GM21528 (cell line): ENCODE measurements around the gene PPP1R37.

ENCODE experiments used
- ATAC-seq: cut with Tn5 transposase; IDR thresholded peaks from one replicate; pipeline ENCODE4 v1.9.1; 2021; ENCODE audit warnings: mild to moderate bottlenecking, moderate library complexity; ENCODE audit not compliant: unreplicated experiment, low FRiP score

PPP1R37 gene

DNA sequence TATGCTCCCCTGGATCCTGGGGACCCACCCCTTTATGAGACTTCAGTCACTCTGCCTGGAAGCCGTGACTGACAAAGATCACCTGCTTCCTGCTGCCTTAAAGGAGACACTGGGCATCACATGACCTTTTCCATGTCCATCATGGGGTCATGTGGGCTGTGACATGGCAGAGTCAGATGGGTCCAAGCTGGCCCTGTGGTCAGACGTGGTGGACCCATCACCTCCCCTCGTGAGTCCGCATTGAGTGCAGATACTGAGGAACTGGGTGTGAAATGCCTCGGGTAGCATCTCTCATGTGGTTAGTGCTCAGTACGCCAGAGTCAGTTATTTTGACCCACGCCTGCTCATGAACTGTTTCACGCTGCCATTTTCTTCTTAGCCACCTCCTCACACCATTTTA lies 40.7 kb downstream of the PPP1R37 start:
- ATAC-seq = no peak

DNA sequence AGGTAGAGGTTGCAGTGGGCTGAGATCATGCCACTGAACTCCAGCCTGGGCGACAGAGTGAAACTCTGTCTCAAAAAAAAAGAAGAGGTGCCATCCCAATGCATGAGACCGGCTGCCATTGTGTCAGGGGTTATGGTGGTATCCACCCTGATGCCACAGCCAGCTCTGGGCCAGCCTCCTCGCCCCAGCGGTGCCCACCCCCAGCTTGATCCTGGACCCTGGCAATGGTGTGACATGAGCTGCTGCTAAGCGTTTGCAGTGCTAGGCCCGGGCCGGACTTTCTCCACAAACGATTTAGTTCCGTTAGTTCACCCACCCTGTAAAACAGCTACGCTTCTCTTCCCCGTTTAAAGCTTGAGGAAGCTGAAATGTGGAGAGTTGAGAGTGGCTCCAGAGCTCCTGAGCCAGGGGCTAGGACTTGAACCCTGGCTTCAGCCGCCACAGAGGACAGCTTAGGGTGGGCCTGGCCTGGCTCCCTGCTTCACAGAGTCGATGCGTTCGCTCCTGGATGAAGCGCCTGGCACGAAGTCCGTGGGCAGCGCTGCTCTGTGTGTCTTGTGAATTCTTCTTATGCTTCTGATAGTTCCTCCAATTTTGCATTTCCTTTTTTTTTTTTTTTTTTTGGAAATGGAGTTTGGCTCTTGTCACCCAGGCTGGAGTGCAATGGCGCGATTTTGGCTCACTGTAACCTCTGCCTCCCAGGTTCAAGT lies 42.4 kb downstream of the PPP1R37 start:
- no peak for ATAC-seq

DNA sequence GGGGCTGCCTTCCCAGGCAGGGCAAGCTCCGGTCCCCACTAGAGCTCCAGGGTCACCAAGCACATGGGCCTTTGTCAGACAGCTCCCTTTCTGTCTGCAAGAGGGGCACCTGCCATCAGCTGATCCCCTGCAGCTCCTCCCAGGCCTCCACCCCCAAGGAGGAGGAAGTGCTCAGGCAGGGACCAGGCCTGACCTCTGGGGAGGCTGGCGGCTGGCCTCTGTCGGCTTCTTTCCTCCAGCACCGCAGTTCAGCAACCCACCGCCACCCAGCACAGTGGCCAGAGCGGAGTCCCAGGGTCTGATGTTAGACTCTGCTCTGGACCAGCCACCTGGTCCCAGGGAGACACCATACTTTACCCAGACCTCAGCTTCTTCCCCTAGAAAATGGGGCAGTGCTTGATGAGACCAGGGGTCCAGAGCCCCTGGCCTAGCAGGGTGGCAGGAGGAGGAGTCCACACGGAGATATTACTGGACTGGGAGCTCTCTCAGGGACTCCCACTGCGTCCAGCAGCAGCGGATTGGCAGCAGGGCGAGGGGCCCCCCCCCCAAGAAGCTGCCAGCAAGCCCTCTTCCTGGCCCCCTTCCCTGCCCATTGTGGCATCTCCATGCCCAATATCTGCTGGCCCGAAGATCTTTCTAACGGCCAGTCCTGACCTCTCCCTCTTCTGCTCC lies 43.7 kb downstream of the PPP1R37 start:
- peak; percentile 5 for ATAC-seq

DNA sequence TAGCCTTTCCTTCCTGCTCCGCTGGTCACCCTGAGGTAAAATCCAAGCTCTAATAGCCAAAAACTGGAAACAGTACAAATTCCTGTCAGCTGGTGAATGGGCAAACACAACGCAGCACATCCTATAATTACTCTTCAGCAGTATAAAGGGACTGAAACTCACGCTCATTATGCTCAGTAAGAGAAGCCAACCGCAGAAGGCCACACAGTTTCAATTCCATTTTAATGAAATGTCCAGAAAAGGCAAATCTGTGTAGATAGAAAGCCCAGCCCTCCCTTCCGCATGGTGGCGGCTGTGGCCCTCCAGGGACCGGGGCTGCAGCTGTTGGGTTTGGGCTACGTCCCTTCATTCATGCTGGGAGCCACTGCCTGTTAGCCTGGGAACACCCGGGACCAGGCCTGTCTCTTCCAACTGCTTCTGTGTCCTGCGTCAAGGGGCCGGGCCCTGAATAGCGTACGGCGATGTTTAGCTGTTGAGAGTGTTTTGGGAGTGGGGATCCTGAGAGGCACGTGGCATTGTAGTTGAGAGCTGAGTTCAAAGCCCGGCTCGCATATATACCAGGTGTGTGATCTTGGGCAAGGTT lies 44.3 kb downstream of the PPP1R37 start:
- ATAC-seq = peak; percentile 55

DNA sequence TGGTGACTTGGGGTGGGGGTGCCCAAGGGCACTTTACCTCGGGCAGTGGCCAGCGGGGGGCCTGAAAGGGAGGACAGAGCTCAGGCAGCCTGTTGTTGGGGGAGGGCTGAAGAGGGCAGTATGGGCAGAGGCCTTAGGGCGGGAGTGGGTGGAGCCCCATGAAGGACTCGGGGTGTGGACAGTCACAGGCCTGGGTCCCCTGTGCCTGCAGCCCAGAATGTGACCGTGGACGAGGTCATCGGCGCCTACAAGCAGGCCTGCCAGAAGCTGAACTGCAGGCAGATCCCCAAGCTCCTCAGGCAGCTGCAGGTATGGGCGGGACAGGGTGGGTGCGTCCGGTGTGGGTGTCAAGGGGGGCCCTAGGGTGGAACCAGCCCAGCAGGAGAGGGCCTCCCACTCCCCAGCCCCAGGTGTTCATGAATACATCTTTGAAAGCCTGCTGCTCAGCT lies 45.3 kb downstream of the PPP1R37 start:
- no peak for ATAC-seq

DNA sequence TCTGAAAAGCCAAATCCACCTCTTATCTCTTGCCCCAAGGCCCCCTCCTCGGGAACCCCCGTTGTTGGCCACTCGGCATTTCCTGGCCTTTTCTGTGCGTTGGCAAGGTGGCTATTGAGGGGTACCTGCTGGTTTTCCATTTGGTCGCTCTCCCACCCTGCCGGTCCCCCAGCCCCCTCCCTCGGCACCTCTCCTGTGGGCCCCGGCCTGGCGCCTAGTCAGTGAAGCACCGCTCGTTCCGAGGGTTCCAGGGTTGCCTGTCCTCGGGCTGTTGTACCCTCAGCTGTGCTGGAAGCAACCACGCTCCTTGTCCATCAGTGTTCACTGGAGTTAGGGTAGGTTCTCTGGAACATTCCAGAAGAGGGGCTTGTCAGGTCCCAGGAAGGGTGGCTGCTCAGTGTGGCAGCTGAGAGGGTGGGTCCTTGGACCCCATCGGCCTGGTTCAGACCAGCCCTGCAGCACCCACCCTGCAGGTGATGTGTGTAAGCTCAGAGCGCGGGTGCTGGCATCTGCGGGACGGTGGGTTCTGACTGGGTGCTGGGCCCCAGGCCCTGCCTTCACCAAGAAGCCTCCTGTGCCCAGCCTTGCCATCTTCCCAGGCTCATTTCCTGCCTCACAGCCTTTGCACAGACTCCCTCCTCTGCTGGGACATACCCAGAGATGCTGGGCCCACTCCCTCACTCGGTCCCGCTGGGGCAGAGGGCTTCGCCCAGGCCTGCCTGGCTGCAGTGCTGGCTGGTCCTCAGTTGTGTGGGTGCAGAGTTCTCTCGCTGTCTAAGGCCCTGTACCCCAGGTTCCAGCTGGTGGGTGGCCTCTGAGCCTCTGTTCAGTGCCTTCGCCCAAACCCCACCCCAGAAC lies 46.5 kb downstream of the PPP1R37 start:
- ATAC-seq = no peak

DNA sequence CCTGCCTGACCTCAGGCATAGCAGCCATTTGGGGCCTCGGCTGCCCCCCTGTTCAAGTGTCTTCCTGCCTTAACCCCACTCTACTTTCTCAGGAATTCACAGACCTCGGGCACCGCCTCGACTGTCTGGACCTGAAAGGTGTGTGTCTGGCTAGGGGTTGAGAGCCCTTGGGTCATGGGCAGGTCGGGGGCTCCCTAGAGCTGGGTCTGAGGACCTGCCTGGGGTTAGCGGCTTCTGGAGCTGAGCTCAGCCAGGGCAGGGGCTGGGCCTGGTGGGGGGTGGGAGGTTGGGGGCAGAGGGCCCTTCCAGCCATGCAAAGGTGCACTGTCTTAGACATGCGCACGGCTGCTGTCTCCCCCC lies 47.1 kb downstream of the PPP1R37 start:
- no peak for ATAC-seq

DNA sequence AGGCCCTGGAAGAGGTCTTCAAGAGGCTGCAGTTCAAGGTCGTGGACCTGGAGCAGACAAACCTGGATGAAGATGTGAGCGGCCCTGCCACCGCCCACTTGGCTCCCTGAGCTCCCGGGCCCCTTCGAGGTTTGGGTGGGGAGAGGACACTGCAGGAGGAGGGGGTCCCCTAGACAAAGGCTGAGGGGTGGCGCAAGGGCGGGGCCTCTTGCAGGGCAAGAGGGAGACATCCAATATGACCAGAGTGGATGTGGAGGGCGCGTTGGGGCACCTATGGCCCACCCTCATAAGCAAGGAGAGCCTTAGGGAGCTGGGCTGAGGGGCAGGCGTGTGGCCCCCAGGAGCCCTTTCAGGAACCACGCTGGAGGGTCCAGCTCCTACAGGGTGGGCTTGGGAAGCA lies 47.6 kb downstream of the PPP1R37 start:
- ATAC-seq = no peak

DNA sequence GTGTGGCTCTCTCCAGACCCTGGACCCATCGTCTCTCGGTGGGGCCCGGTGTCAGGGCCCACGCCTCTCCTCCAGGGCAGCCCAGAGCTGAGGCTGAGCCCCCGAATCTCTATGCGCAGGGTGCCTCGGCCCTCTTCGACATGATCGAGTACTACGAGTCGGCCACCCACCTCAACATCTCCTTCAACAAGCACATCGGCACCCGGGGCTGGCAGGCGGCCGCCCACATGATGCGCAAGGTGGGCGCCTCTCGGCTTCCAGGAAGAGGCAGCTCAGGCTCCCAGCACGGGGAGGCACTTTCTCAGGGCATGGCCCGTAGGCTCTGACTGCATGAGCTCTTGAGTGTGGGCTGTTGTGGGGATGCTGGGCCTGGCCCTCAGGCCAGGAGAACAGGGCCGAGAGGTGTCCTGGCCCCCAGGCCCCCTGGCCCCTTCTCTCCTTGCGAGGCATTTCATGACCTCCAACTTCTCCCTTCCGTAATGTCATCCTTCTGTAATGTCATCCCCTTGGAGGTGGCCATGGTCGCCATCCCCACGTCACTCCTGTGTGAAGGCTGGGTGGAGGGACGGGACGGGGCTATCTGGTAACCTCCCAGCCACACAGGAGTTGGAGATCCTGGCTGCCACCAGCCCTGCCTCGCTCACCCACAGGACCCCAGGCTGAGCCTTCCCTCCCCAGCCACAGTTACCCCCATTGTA lies 48.4 kb downstream of the PPP1R37 start:
- ATAC-seq = no peak

DNA sequence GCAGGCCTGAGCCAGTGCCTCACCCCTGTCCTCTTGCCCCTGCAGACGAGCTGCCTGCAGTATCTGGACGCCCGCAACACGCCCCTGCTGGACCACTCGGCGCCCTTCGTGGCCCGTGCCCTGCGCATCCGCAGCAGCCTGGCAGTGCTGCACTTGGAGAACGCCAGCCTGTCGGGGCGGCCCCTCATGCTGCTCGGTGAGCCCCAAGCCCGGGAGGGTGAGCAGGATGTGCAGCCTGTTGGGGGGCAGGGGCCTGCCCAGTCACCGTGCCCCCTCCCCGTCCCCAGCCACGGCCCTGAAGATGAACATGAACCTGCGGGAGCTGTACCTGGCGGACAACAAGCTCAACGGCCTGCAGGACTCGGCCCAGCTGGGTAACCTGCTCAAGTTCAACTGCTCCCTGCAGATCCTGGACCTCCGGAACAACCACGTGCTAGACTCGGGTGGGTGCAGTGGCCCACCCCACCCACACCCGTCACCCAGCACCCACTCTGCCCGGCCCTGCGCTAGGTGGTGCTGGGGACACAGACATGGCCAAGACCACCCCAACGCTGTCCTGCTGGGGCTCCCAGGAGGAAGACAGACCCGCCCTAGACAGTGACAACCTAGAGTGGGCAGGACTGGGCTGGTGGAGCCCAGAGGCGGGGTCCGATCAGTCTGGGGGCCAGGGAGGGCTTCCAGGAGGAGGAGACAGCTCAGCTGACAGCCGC lies 49.2 kb downstream of the PPP1R37 start:
- no peak for ATAC-seq

DNA sequence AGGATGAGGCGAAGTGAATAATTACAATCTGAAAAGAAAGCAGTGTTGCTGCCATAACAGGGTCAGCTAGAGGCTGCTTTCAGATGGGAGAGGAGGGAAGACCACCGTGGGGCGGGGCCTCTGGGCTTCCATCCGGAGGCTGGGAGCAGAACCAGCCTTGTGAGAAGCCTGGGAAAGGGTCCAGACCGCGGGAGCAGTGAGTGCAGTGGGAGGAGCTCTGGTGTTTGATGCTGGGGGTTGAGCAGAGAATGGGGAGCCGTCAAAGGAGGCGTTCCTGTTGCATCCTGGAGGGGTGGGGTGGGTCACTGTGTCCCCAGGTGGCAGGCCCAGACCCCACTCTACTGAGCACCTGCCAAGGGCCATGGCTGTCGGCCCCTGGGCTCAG lies 49.7 kb downstream of the PPP1R37 start:
- ATAC-seq = no peak

DNA sequence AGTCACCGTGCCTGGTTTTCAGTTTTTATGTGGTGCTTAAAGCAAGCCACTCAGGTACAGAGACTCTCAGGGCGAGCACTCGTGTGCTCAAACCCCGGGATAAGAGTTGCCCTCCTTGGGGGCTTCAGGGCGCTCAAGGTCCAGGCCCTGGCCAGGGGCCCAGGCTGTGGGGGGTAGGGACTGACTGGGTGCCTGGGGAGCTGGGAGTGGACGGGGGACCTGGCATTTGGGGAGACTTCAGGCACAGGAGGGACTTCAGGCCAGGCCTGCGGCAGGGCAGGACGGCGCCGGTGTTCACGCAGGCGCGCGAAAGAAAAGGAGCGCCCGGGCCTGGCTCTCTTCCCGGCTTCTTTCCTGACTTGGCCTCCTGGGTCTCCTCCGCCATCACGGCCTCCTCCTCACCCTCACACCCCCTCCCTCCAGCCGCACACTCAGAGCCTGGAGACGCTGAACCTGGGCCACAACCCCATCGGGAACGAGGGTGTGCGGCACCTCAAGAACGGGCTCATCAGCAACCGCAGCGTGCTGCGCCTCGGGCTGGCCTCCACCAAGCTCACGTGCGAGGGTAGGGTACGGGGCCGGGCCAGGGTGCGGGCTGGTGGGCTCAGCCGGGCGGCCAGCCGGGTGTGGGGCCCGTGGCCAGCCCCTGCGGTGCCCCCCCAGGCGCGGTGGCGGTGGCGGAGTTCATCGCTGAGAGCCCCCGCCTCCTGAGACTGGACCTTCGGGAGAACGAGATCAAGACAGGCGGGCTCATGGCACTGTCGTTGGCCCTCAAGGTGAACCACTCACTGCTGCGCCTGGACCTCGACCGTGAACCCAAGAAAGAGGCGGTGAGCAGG lies 51.7 kb downstream of the PPP1R37 start:
- ATAC-seq = no peak

DNA sequence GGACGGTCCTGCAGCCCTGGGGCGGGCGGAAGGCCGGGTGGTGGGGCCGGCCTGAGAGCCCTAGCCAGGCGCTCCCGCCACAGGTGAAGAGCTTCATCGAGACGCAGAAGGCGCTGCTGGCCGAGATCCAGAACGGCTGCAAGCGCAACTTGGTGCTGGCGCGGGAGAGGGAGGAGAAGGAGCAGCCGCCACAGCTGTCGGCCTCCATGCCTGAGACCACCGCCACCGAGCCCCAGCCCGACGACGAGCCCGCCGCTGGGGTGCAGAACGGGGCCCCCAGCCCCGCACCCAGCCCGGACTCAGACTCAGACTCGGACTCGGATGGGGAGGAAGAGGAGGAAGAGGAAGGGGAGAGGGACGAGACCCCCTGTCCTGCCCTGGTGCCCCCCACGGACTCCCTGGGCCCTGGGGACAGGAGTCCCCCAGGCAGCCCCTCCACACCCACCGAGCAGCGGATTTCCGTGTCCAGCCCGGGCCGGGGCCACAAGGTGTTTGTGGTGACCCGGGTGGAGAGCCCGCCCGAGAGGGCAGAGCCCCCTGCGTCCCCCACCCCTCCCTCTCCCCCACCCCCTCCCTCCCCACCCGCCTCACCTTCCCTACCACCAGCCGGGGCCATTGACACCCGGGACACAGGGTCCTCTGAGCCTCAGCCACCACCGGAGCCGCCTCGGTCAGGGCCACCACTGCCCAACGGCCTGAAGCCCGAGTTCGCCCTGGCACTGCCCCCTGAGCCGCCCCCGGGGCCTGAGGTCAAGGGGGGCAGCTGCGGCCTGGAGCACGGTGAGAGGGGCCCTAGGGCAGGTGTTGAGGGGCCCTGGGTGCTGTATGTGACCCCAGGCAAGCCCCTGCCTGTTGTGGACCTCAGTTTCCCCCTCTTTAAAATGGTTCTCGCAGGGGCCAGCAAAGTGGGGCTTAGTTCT lies 52.6 kb downstream of the PPP1R37 start:
- ATAC-seq = no peak

DNA sequence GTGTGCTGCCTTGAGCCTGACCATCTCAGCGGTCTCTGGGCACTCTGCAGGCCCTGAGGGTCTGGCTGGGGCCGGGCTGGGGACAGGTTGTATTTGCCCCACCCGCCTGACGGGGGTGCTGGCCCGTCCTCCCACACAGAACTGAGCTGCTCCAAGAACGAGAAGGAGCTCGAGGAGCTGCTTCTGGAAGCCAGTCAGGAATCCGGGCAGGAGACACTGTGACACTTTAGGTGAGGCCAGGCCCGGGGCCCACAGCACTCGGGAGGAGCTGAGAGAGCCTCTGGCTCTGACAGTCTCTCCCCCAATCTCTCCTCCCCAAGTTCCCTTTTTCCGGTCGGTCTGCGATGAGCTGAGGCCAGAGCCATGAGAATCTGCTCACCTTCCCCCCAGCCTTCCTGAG lies 53.3 kb downstream of the PPP1R37 start:
- ATAC-seq = no peak

DNA sequence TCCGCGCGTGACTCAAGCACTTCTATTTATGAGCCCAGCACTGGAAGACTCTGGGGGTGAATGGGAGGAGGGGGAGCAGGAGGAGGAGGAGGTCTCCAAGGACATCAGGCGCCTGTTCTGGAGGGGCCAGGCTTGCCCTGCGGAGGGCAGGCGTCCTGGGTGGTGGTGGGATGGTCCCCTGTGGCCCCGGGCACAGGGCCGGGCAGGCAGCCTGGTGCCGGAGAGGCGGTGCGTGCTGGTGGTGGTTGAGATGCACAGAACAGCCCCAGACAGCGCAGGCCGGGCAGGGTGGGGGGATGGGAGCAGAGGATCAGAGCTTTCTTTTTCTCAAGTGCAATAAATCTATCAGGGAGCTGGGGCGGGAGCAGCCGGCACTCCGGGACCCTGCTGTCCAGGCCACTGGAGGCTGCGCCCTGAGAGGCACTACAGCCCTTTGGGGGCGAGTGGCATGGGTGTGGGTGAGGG lies 53.8 kb downstream of the PPP1R37 start:
- no peak for ATAC-seq

DNA sequence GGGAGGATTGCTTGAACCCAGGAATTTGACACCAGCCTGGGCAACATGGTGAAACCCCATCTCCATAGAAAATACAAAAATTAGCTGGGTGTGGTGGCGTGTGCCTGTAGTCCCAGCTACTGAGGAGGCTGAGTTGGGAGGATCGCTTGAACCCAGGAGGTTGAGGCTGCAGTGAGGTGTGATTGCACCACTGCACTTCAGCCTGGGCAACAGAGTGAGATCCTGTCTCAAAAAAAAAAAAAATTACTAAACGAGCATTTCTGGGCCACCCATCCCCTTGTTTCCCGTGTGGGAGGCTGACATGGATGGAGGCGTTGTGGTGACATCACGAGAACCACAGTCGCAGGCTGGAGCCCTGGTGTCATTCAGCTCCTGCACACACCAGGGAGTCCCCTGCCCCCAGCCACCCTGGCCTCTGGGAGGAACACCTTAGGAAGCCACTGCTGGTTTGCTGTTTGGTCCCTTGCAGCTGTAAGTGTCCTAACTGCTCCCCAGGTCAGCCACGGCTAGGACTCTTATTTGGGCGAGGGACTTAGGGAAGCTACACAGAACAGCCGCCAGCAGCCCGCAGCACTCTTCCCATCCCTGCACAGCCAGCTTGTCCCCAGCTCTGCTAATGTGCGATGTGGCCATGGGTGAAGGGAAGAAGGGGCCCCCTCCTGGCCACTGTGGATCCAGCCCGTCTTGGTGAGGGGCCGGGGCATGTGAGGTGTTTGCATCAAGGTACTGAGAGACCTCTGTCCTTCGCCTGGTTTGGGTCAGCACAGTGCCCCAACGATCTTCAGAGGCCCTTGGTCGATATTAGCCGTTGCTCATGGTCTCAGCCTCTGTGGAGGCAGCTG lies 55.1 kb downstream of the PPP1R37 start:
- ATAC-seq = no peak

DNA sequence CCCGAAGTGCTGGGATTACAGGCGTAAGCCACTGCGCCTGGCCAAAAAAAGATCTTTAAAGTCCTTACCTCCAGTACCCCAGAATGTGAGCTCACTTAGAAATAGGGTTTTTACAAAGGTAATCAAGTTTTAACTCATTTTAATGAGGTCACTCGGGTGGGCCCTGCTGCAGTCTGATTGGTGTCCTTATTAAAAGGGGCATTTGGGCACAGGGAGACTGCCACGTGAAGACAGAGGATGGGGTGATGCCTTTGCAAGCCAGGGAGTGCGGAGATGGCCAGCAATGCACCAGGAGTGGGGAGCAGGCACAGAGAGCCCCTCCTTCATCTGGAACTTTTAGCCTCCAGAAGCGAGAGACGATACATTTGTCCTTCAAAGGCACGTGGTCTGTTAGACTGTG lies 56.1 kb downstream of the PPP1R37 start:
- ATAC-seq = no peak
